Bronchial epithelial cell (primary cell): ENCODE measurements around the gene CELF5. TPM values are rescaled to one million over a fixed set of nuclear protein-coding genes. Genes with fewer than 3 reads are reported as not detected.

Experiments
- DNase-seq: peaks from one replicate; pipeline ENCODE4 v3.0.0-alpha.2; 2010; ENCODE audit warnings: low read depth
- FAIRE-seq: peaks from 2 replicates; lab custom pipeline; 2011; peaks lifted over from hg19 to GRCh38; lab: Jason Lieb, UNC
- H3K27me3 ChIP-seq: 2 replicates; pipeline ENCODE4 v1.5.1; 2011; ENCODE audit warnings: low read length; ENCODE audit not compliant: control insufficient read depth, insufficient read depth
- H3K36me3 ChIP-seq: 2 replicates; pipeline ENCODE4 v1.5.1; 2011; ENCODE audit warnings: low read length; ENCODE audit not compliant: control insufficient read depth, insufficient read depth
- H3K4me3 ChIP-seq: 2 replicates; pipeline ENCODE4 v1.5.1; 2011; ENCODE audit warnings: mild to moderate bottlenecking, low read depth, low read length, control low read depth
- total RNA-seq: library from RNA; depleted of rRNA; stranded (reverse); fragments of >200 nt; gene quantifications from 2 replicates; pipeline ENCODE4 v1.2.1, GENCODE V29; 2014
- TF ChIP-seq, protein P1 (sequence below): IDR thresholded peaks from 2 replicates; pipeline ENCODE4 v1.5.1; 2011; ENCODE audit warnings: mild to moderate bottlenecking, moderate library complexity, low read length, control low read depth, inconsistent platforms; ENCODE audit not compliant: insufficient read depth, severe bottlenecking

The CELF5 gene
- total RNA-seq, 1 donor from 2014 or later = not detected

- H3K27me3 ChIP-seq = peaks cover 2% of the 10 kb centered on the region
- H3K36me3 ChIP-seq = no peaks in the 10 kb centered on the region
- FAIRE-seq (no peak), DNase-seq (no peak)
- H3K4me3 ChIP-seq = no peak overlapping the region
- TF ChIP-seq, protein P1, sequence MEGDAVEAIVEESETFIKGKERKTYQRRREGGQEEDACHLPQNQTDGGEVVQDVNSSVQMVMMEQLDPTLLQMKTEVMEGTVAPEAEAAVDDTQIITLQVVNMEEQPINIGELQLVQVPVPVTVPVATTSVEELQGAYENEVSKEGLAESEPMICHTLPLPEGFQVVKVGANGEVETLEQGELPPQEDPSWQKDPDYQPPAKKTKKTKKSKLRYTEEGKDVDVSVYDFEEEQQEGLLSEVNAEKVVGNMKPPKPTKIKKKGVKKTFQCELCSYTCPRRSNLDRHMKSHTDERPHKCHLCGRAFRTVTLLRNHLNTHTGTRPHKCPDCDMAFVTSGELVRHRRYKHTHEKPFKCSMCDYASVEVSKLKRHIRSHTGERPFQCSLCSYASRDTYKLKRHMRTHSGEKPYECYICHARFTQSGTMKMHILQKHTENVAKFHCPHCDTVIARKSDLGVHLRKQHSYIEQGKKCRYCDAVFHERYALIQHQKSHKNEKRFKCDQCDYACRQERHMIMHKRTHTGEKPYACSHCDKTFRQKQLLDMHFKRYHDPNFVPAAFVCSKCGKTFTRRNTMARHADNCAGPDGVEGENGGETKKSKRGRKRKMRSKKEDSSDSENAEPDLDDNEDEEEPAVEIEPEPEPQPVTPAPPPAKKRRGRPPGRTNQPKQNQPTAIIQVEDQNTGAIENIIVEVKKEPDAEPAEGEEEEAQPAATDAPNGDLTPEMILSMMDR = no peak
Observed at GRCh38 chr19:3320354-3320670, 95.9 kb downstream of the CELF5 start.

DNA sequence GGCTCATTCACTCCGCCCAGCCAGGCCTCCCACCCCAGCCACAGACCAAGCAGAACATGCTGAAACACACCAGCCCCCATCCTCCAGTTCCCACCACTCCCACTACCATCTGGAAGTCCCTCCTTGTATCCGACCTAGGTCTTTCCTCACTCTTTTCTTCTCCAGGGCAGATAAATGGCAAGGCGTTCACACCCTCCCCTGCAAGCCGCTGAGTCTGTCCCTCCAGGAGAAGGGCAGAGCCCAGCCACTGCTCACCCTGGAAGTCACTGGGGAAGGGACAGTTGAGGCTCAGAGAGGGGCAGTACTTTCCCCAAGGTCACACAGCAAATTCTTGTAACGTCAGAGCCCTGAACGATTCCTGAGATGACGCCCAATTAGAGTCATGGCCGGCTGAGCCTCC, 96.4 kb downstream of the CELF5 start:
- TF ChIP-seq, protein P1 = no peak
- H3K27me3 ChIP-seq = peaks cover 2% of the 10 kb centered on the region
- no peak overlapping the region for H3K4me3 ChIP-seq
- FAIRE-seq (no peak), DNase-seq (no peak)
- no peaks in the 10 kb centered on the region for H3K36me3 ChIP-seq

- H3K4me3 ChIP-seq = no peak overlapping the region
- H3K36me3 ChIP-seq = no peaks in the 10 kb centered on the region
- DNase-seq = no peak
- H3K27me3 ChIP-seq = no peaks in the 10 kb centered on the region
- FAIRE-seq = no peak
- TF ChIP-seq, protein P1 = no peak
Observed at GRCh38 chr19:3321696-3322095, 97.2 kb downstream of the CELF5 start.

DNA sequence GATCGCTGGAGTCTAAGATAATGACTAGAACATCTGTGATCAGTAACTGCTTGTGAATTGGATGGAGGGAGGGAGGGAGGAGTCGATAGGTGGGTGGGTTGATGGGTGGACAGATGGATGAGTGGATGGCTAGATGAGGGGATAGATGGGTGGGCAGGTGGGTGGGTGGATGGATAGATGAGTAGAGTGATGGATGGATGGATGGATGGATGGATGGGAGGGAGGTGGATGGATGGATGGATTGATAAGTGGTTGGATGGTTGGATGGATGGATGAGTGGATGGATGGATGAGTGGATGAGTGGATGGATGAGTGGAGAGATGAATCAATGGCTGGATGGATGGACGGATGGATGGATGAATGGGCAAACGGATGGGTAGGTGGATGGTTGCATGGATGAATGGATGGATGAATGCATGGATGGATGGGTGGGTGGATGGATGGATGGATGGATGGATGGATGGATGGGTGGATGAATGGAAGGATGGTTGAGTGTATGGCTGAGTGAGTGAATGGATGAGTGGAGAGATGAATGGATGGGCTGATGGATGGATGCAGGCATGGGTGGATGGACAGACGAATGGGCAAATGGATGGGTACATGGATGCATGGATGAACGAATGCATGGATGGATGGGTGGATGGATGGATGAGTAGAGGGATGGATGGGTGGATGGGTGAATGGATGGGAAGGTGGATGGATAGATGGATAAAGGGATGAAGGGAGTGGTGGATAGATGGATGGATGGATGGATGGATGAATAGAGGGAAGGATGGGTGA, 97.9 kb downstream of the CELF5 start:
- Histone ChIP-seq H3K4me3 (no peak overlapping the region), H3K36me3 (no peaks in the 10 kb centered on the region), H3K27me3 (no peaks in the 10 kb centered on the region)
- FAIRE-seq = peak; percentile 66
- TF ChIP-seq, protein P1 = no peak
- DNase-seq = no peak

- Histone ChIP-seq H3K4me3 (no peak overlapping the region), H3K27me3 (no peaks in the 10 kb centered on the region), H3K36me3 (no peaks in the 10 kb centered on the region)
- DNase-seq = no peak
- FAIRE-seq = no peak
- TF ChIP-seq, protein P1 = no peak
Observed at GRCh38 chr19:3323026-3323425, 98.6 kb downstream of the CELF5 start.

DNA sequence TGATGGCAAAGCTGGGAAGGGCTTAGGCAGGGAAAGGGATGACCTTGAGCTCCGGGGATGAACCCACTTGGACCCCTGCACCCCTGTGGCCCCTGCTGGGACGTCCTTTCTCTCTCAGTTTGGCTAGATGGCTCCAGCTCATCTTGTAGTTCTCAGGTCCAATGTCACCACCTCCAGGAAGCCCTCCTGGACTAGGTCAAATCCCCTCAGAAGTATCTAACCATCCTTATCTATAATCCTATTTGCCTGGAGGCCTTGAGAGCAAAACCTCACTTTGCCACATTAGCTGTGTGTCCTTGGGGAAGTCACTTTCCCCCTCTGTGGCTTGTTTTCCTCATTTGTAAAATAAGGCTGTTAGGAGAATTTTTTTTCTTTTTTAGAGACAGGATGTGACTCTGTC, 99.2 kb downstream of the CELF5 start:
- TF ChIP-seq, protein P1 = no peak
- Histone ChIP-seq H3K27me3 (no peaks in the 10 kb centered on the region), H3K36me3 (no peaks in the 10 kb centered on the region), H3K4me3 (no peak overlapping the region)
- FAIRE-seq = no peak
- no peak for DNase-seq
